H1 (cell line): ENCODE measurements around the gene SLC9A3. TPM values are rescaled to one million over a fixed set of nuclear protein-coding genes. Genes with fewer than 3 reads are reported as not detected.

ENCODE experiments used
- CEBPB ChIP-seq: IDR thresholded peaks from 2 replicates; pipeline ENCODE4 v1.6.1; 2012; ENCODE audit warnings: low read depth, low read length
- CTBP2 ChIP-seq: IDR thresholded peaks from 2 replicates; pipeline ENCODE4 v1.7.0; 2011; ENCODE audit warnings: borderline replicate concordance, mild to moderate bottlenecking, moderate library complexity, mixed read lengths, low read length; ENCODE audit not compliant: insufficient read depth, insufficient read length
- SP4 ChIP-seq: IDR thresholded peaks from 2 replicates; pipeline ENCODE4 v1.6.1; 2012; ENCODE audit warnings: low read length, inconsistent platforms
- TAF1 ChIP-seq: IDR thresholded peaks from 2 replicates; pipeline ENCODE4 v1.6.1; 2011; ENCODE audit warnings: mild to moderate bottlenecking, low read depth, low read length
- YY1 ChIP-seq: IDR thresholded peaks from 2 replicates; pipeline ENCODE4 v1.6.1; 2011; ENCODE audit warnings: low read depth, mild to moderate bottlenecking, low read length
- polyA plus RNA-seq, 7 experiments: library from polyadenylated mRNA; depleted of rRNA in 3 of 7; stranded (reverse) in 5 of 7; unstranded in 2 of 7; fragments of >200 nt in 5 of 7; fragments of 200-250 nt in 2 of 7; gene quantifications; 1 replicate in 5 of 7; 2 replicates in 1 of 7; 4 replicates in 1 of 7; pipeline versions ENCODE4 v1.2.1 to v1.2.3, GENCODE V29; 2011 to 2013; ENCODE audit warnings: missing spikeins in 2 of 7, mixed read lengths in 2 of 7
- total RNA-seq: library from RNA; stranded (reverse); fragmentation: NEBNext Ultra II Directional; extraction: Animal tissue kit (Norgen Biotek cat#: 25700); gene quantifications from 2 replicates; pipeline ENCODE4 v1.2.1, GENCODE V29; 2021

Gene SLC9A3
- total and polyA plus RNA-seq, 2 of the 8 experiments (the other 6 are each of a cell fraction or from before 2014, with no cell fraction given): 0.95 to 1.0 TPM

GRCh38 chr5:448766-449090 lies 75.5 kb downstream of the SLC9A3 start (continued):
- TF ChIP-seq YY1 (no peak), TAF1 (no peak), CEBPB (no peak), CTBP2 (no peak), SP4 (no peak)
